SU-DHL-6 (cell line): ENCODE measurements around the gene FBXL15.

Experiments used
- EZH2phosphoT487 ChIP-seq: fragments of 200-600 bp; sonication (generic), shearing (Covaris generic); conservative IDR thresholded peaks from 2 replicates; pipeline ENCODE4 v1.6.1; 2018; ENCODE audit warnings: mild to moderate bottlenecking, antibody characterized with exemption, low read length, moderate library complexity, mixed read lengths
- TF ChIP-seq, protein P1 (sequence below): fragments of 200-600 bp; sonication (generic); IDR thresholded peaks from one replicate; pipeline ENCODE4 v1.5.1; 2017; ENCODE audit warnings: antibody characterized with exemption, mild to moderate bottlenecking, low read length, moderate library complexity; ENCODE audit not compliant: insufficient read depth, poor library complexity, severe bottlenecking

DNA sequence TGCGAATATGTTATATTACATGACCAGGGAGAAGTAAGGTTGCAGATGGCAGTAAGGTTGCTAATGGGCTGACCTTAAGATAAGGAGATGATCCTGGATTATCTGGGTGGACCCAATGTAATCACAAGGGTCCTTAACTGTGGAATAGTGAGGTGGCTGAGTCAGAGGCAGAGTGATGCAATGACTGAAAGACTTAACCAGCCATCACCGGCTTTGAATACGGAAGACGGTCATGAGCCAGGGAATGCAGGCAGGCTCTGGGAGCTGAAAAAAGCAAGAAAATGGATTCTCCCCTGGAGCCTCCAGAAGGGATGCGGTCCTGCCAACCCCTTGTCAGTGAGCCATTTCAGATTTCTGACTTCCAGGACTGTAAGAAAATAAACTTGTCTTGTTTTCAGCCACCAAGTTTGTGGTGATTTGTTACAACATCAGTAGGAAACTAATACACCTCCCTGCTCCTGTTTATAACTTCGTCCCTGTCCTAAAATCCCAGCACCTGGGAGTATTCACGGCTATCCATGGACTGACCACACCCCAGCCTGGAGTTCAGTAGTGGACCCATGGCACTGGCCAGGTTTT is 35.3 kb downstream of the FBXL15 start:
- TF ChIP-seq, protein P1, sequence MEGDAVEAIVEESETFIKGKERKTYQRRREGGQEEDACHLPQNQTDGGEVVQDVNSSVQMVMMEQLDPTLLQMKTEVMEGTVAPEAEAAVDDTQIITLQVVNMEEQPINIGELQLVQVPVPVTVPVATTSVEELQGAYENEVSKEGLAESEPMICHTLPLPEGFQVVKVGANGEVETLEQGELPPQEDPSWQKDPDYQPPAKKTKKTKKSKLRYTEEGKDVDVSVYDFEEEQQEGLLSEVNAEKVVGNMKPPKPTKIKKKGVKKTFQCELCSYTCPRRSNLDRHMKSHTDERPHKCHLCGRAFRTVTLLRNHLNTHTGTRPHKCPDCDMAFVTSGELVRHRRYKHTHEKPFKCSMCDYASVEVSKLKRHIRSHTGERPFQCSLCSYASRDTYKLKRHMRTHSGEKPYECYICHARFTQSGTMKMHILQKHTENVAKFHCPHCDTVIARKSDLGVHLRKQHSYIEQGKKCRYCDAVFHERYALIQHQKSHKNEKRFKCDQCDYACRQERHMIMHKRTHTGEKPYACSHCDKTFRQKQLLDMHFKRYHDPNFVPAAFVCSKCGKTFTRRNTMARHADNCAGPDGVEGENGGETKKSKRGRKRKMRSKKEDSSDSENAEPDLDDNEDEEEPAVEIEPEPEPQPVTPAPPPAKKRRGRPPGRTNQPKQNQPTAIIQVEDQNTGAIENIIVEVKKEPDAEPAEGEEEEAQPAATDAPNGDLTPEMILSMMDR = no peak
- TF ChIP-seq EZH2phosphoT487 = no peak
